Right lobe of liver (tissue), 4 donors: ENCODE measurements around the gene PIGA.

Experiments
- CTCF ChIP-seq, 4 donors: fragments of 200-600 bp in 3 of 4; fragments of 450-650 bp in 1 of 4; IDR thresholded peaks; one replicate each; pipeline versions ENCODE4 v1.5.1 to v1.8.0; 2016 to 2022; ENCODE audit warnings: antibody characterized with exemption in 4 of 4, mild to moderate bottlenecking in 2 of 4
- POLR2A ChIP-seq: fragments of 450-650 bp; IDR thresholded peaks from one replicate; pipeline ENCODE4 v1.6.1; 2017; ENCODE audit warnings: antibody characterized with exemption, mild to moderate bottlenecking
- donor health status: DM: no; HTN: no; CAD: no.
- donor health status: DM: no; HTN: no; CAD: no.
- donor health status: DM: no; HTN: yes; CAD: no.

DNA sequence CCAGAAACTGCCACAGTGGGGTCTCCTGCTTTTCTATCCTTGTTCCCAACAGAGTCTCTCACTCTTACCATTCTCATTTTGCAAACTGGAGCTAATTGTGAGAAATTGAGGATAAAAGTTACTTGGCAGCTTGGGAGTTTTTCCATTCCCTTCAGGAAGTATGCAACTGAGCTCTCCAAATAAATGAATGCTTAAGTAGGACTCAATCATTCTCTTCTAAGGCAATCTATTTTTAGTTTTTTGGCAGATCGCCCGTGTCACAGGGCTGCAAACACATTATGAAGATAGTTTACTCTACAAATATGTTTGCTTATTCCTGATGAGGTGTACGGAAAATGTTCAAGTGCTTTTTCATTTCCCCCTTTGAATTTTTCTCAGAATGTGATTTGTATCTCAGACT, 25.2 kb downstream of the PIGA start:
- no peak for TF ChIP-seq CTCF (IDR thresholded peaks at IDR 0.05)
- no peak for TF ChIP-seq POLR2A
